Colon (tissue), 2 donors: ENCODE data around the gene TMEM106B.

Experiments used
- FAIRE-seq: peaks from 2 replicates; lab custom pipeline; 2012; peaks lifted over from hg19 to GRCh38; lab: Jason Lieb, UNC
- donor health status: control.
- donor health status: control.

TMEM106B gene

GRCh38 chr7:12228024-12228423, 16.9 kb downstream of the TMEM106B start:
- no peak for FAIRE-seq

GRCh38 chr7:12229046-12229445, 18.0 kb downstream of the TMEM106B start:
- FAIRE-seq = peak; percentile 5

- FAIRE-seq = no peak
These were observed 20.0 kb downstream of the TMEM106B start for GRCh38 chr7:12231097-12231496.

GRCh38 chr7:12233175-12233574, 22.1 kb downstream of the TMEM106B start:
- FAIRE-seq = no peak

- FAIRE-seq = no peak
These were observed 23.3 kb downstream of the TMEM106B start for GRCh38 chr7:12234334-12234865.

- FAIRE-seq = no peak
These were observed 24.9 kb downstream of the TMEM106B start for GRCh38 chr7:12235970-12236369.

- no peak for FAIRE-seq
These were observed 25.9 kb downstream of the TMEM106B start for GRCh38 chr7:12237007-12237406.

- FAIRE-seq = no peak
These were observed 28.7 kb downstream of the TMEM106B start for GRCh38 chr7:12239806-12240205.

GRCh38 chr7:12244129-12244528, 33.0 kb downstream of the TMEM106B start:
- no peak for FAIRE-seq

- FAIRE-seq = no peak
These were observed 33.6 kb downstream of the TMEM106B start for GRCh38 chr7:12244694-12245093.

GRCh38 chr7:12249706-12250105, 38.6 kb downstream of the TMEM106B start:
- FAIRE-seq = no peak

GRCh38 chr7:12250232-12250631, 39.1 kb downstream of the TMEM106B start:
- no peak for FAIRE-seq

GRCh38 chr7:12256090-12256489, 45.0 kb downstream of the TMEM106B start:
- no peak for FAIRE-seq

- FAIRE-seq = no peak
These were observed 46.5 kb downstream of the TMEM106B start for GRCh38 chr7:12257582-12257981.

- no peak for FAIRE-seq
These were observed 47.0 kb downstream of the TMEM106B start for GRCh38 chr7:12258074-12258473.

- FAIRE-seq = no peak
These were observed 56.4 kb downstream of the TMEM106B start for GRCh38 chr7:12267542-12267941.

GRCh38 chr7:12269100-12269895, 58.2 kb downstream of the TMEM106B start:
- FAIRE-seq = no peak

- no peak for FAIRE-seq
These were observed 69.9 kb downstream of the TMEM106B start for GRCh38 chr7:12281038-12281437.

- FAIRE-seq = no peak
These were observed 76.8 kb downstream of the TMEM106B start for GRCh38 chr7:12287901-12288300.

- no peak for FAIRE-seq
These were observed 78.9 kb downstream of the TMEM106B start for GRCh38 chr7:12289996-12290395.

- FAIRE-seq = no peak
These were observed 79.7 kb downstream of the TMEM106B start for GRCh38 chr7:12290761-12291160.

- no peak for FAIRE-seq
These were observed 80.8 kb downstream of the TMEM106B start for GRCh38 chr7:12291870-12292269.
